Fibroblast of pulmonary artery (primary cell): Measurements from ENCODE around the gene NFATC1.
"Not testable (repeated sequence)": the region's sequence is repeated elsewhere in the genome, so short reads cannot be mapped to it uniquely, and the experiment has no call there.

Source experiments
- DNase-seq: peaks from one replicate; pipeline ENCODE4 v3.0.0-alpha.2; 2010; ENCODE audit warnings: low read depth
- H3K4me3 ChIP-seq: replicated peaks from 2 replicates; pipeline ENCODE4 v1.5.1; 2011; ENCODE audit warnings: low read depth, mild to moderate bottlenecking, control low read depth, low read length, moderate library complexity
- TF ChIP-seq, protein P1 (sequence below): IDR thresholded peaks from 2 replicates; pipeline ENCODE4 v1.5.1; 2011; ENCODE audit warnings: mild to moderate bottlenecking, control low read depth, low read length, inconsistent platforms; ENCODE audit errors: missing control alignments

The NFATC1 gene

DNA sequence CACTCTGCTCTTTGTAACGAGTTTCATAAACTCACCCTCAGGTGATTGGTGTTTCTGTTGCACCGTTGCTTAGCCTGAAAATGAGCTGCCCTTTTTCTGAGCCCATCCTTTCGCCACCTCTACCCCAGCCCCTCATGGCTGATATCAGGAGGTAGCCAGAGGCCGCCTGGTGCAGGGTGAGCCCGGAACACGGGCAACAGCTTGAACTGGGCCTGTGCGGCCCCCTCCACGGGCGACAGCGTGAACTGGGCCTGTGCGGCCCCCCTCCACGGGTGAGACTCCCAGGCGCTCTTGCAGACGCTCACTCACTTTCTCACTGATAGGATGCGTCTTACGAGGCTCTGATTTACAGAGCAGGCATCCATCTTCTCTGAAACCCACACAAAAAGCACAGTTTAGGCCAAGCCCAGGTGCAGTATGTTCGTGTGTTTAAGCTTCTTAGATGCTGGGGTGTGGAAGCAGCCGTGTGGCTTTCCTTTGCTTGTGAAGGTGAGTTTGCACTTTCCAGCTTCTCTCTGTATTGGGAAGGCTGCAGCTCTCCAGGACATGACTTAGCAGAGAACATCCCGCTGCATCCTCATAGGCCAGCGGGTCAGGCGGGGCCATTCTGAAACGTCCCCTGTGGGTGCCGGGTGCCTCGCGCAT lies 83.5 kb downstream of the NFATC1 start:
- no peak overlapping the region for H3K4me3 ChIP-seq
- DNase-seq: no peak
- TF ChIP-seq, protein P1, sequence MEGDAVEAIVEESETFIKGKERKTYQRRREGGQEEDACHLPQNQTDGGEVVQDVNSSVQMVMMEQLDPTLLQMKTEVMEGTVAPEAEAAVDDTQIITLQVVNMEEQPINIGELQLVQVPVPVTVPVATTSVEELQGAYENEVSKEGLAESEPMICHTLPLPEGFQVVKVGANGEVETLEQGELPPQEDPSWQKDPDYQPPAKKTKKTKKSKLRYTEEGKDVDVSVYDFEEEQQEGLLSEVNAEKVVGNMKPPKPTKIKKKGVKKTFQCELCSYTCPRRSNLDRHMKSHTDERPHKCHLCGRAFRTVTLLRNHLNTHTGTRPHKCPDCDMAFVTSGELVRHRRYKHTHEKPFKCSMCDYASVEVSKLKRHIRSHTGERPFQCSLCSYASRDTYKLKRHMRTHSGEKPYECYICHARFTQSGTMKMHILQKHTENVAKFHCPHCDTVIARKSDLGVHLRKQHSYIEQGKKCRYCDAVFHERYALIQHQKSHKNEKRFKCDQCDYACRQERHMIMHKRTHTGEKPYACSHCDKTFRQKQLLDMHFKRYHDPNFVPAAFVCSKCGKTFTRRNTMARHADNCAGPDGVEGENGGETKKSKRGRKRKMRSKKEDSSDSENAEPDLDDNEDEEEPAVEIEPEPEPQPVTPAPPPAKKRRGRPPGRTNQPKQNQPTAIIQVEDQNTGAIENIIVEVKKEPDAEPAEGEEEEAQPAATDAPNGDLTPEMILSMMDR: no peak

DNA sequence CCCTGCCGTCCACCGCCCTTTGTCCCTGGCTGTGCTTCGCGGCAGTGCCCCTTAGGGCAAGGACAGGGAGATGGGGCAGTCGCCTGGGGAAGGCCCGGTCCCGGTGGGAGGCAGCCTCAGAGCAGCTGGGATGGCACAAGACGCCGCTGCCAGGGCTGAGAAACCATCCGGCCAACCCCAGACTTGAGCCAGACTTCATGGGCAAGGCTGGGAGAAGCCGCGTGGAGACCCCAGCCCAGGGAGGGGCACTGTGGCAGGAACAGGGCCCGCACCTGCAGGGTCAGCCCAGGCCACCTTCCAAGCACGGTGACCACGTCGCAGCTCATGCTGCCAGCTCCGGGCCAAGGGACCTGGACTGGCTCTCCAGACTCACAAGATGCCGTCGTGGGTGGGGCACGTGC lies 84.0 kb downstream of the NFATC1 start:
- no peak for DNase-seq
- TF ChIP-seq, protein P1: no peak
- no peak overlapping the region for H3K4me3 ChIP-seq

DNA sequence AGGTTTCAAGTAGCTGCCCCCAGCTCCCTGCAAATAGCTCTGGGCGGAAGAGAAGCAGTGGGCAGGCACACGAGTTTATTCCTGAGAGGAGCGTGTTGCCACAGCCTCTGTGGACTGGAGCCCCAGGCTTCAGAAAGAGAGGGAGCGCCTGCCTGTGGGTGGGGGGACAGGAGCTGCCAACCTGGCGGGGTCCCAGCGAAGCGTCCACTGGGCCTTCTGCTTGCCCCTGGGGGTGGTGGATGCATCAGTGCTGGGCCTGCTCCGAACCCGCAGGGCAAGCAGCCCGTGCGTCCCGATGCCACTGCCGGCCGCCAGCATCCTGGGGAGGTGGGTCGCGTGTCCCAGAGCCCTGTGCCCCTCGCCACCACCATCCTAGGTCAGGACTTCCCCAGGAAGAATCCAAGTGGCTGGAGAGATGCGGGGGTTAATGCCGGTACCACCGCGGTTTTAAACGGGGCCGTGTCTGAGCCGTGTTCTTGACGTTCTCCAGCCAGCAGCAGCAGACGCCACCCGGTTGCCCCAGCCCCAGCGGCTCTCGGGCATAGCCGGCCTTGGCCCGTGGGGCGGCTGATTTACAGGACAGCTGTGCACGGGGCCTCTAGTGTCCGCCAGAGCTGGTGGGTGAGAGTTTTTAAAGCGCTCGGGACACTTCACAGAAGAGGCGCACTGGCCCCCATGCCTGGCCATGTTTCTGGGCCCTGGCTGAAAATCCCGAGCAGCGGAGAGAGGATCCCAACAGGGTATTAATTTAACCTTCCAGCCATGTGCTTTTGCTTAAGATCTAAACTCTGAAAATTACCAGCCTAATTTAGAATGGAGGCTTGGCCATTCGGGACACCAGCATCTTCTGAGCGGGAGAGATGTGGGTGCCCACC lies 84.7 kb downstream of the NFATC1 start:
- no peak for DNase-seq
- no peak overlapping the region for H3K4me3 ChIP-seq
- TF ChIP-seq, protein P1: no peak

DNA sequence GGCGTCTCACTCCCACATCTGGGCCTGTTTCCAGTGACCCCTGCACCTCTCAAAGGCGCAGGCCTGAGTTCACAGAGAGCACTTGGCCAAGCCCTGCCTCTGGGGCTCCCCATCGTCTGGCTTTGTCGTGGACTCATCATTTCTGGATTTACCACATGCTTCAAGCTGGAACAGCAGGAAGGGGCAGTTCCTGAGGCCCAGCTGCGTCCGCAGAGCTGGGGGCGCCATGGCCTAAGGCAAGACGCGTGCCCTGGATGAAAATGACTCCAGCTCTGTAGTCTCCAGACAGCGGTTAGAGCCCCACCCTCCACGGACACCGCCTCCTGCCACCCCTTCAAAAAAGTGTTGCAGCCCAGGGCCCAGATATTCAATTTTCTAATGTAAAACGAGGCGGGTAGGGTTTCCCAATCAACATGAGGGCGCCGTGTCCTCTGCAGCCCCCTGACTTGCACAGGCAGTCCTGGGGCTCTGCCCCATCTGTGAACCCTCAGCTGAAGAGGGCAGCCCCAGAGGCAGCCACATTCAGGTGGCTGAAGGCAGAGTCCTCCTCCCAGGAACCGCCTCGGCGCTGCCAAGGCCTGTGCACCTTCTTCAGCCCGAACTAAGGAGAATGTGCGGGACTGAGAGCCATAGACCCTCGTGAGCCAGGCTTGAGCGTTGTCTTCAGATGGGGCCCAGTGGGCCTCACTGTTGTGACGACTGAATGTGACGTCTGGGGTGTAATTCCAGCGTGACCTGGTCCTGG lies 85.5 kb downstream of the NFATC1 start:
- no peak for DNase-seq
- no peak overlapping the region for H3K4me3 ChIP-seq
- TF ChIP-seq, protein P1: no peak

DNA sequence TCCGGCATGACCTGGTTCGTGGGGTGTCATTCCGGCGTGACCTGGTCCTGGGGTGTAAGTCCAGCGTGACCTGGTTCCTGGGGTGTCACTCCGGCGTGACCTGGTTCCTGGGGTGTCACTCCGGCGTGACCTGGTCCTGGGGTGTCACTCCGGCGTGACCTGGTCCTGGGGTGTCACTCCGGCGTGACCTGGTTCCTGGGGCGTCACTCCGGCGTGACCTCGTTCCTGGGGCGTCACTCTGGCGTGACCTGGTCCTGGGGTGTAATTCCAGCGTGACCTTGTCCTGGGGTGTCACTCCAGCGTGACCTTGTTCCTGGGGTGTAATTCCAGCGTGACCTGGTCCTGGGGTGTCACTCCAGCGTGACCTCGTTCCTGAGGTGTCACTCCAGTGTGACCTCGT lies 87.7 kb downstream of the NFATC1 start:
- not testable (repeated sequence) for H3K4me3 ChIP-seq, DNase-seq

DNA sequence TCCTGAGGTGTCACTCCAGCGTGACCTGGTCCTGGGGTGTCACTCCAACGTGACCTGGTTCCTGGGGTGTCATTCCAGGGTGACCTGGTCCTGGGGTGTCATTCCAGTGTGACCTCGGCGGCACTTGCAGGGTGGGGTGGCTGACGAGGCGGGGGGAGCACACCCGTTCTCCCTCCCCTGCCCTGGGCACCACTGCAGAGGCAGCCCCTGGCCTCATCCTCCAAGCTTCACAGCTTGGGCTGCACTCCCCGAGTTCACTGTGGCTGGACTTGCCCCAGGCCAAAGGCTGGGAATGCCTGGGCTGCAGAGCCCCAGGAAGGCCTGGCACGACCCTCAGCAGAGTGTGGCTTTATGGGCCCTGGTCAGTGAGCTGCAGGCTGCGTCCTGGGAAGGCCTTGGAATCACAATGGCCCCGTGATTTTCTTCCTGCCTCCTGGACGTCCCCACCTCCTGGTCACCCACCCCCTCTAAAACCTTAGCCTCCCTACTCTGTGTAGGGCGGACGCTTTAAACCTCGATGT lies 88.3 kb downstream of the NFATC1 start:
- TF ChIP-seq, protein P1: no peak
- no peak overlapping the region for H3K4me3 ChIP-seq
- no peak for DNase-seq
